Hepatocyte (in vitro differentiated cells): ENCODE data around the gene GALNT8. TPM values are rescaled to one million over a fixed set of nuclear protein-coding genes. Genes with fewer than 3 reads are reported as not detected.

Experiments
- DNase-seq: peaks from one replicate; pipeline ENCODE4 v3.0.0-alpha.2; 2016; ENCODE audit warnings: low spot score
- H2AFZ ChIP-seq: fragments of 200-600 bp; sonication (generic); 2 replicates; pipeline ENCODE4 v1.6.0; 2016; ENCODE audit warnings: antibody characterized with exemption, mild to moderate bottlenecking
- H3K27ac ChIP-seq: fragments of 200-600 bp; sonication (generic); 2 replicates; pipeline ENCODE4 v1.5.1; 2016; ENCODE audit warnings: mild to moderate bottlenecking
- H3K27me3 ChIP-seq: fragments of 200-600 bp; sonication (generic); 2 replicates; pipeline ENCODE4 v1.6.1; 2016
- H3K36me3 ChIP-seq: fragments of 200-600 bp; sonication (generic); replicated peaks from 2 replicates; pipeline ENCODE4 v1.5.1; 2016; ENCODE audit warnings: low read depth; ENCODE audit not compliant: insufficient read depth
- H3K4me1 ChIP-seq: fragments of 200-600 bp; sonication (generic); 2 replicates; pipeline ENCODE4 v1.5.1; 2016; ENCODE audit warnings: mild to moderate bottlenecking, moderate library complexity; ENCODE audit not compliant: insufficient read depth
- H3K4me2 ChIP-seq: fragments of 200-600 bp; sonication (generic); 2 replicates; pipeline ENCODE4 v1.6.0; 2016
- H3K4me3 ChIP-seq: fragments of 200-600 bp; sonication (generic); 2 replicates; pipeline ENCODE4 v1.5.1; 2016; ENCODE audit warnings: mild to moderate bottlenecking
- H3K79me2 ChIP-seq: fragments of 200-600 bp; sonication (generic); 2 replicates; pipeline ENCODE4 v1.6.0; 2017; ENCODE audit warnings: mild to moderate bottlenecking
- H3K9me2 ChIP-seq: fragments of 200-600 bp; sonication (generic); replicated peaks from 2 replicates; pipeline ENCODE4 v1.6.0; 2017; ENCODE audit warnings: mild to moderate bottlenecking; ENCODE audit not compliant: insufficient read depth
- H3K9me3 ChIP-seq: fragments of 200-600 bp; sonication (generic); 2 replicates; pipeline ENCODE4 v1.5.1; 2016; ENCODE audit warnings: low read depth, mild to moderate bottlenecking
- H4K20me1 ChIP-seq: fragments of 200-600 bp; sonication (generic); 2 replicates; pipeline ENCODE4 v1.6.0; 2016; ENCODE audit warnings: mild to moderate bottlenecking; ENCODE audit not compliant: insufficient read depth, poor library complexity, severe bottlenecking
- CTCF ChIP-seq: fragments of 200-600 bp; sonication (generic); IDR thresholded peaks from 2 replicates; pipeline ENCODE4 v1.5.1; 2016; ENCODE audit warnings: antibody characterized with exemption, mild to moderate bottlenecking; ENCODE audit not compliant: poor library complexity
- EZH2 ChIP-seq: fragments of 200-600 bp; sonication (generic); IDR thresholded peaks from 2 replicates; pipeline ENCODE4 v1.6.1; 2016; ENCODE audit warnings: antibody characterized with exemption, mild to moderate bottlenecking, borderline replicate concordance
- EZH2phosphoT487 ChIP-seq: fragments of 200-600 bp; sonication (generic); IDR thresholded peaks from one replicate; pipeline ENCODE4 v1.6.1; 2018; ENCODE audit warnings: antibody characterized with exemption, mild to moderate bottlenecking, low read depth, moderate library complexity; ENCODE audit not compliant: unreplicated experiment, severe bottlenecking
- WGBS: methylation state at CpG from one replicate; pipeline ENCODE4 v1.1.6; 2016; ENCODE audit warnings: low lambda C conversion rate; ENCODE audit errors: missing lambda C conversion rate; 5-methylcytosine and 5-hydroxymethylcytosine counted together
- polyA plus RNA-seq: library from polyadenylated mRNA; unstranded; fragments of >200 nt; fragmentation: Nextera tagmentation; extraction: Ambion mirVana; gene quantifications from 2 replicates; pipeline ENCODE4 v1.2.1, GENCODE V29; 2016
- total RNA-seq: library from RNA; depleted of rRNA; stranded (reverse); fragments of >200 nt; gene quantifications from 2 replicates; pipeline ENCODE4 v1.2.3, GENCODE V29; 2014

Gene GALNT8
- total and polyA plus RNA-seq, 2 experiments from 2014 or later: 1.0 to 2.5 TPM

GRCh38 chr12:4794491-4794890, 74.3 kb downstream of the GALNT8 start:
- no peaks in the 10 kb centered on the region for H3K9me2 ChIP-seq
- no peak overlapping the region for H2AFZ ChIP-seq
- H3K27ac ChIP-seq: no peak overlapping the region
- H3K27me3 ChIP-seq: peaks cover 8% of the 10 kb centered on the region
- H4K20me1 ChIP-seq: no peaks in the 10 kb centered on the region
- H3K4me2 ChIP-seq: no peak overlapping the region
- H3K36me3 ChIP-seq: no peaks in the 10 kb centered on the region
- no peaks in the 10 kb centered on the region for H3K79me2 ChIP-seq
- H3K4me1 ChIP-seq: no peaks in the 10 kb centered on the region
- H3K4me3 ChIP-seq: no peak overlapping the region
- no peak for TF ChIP-seq EZH2phosphoT487
- no peak for TF ChIP-seq CTCF
- no peak for TF ChIP-seq EZH2
- 99% methylated on average over 3 of the region's 3 CpGs for WGBS
- DNase-seq: no peak
- no peaks in the 10 kb centered on the region for H3K9me3 ChIP-seq

GRCh38 chr12:4796216-4796615, 76.0 kb downstream of the GALNT8 start:
- DNase-seq: no peak
- 68% methylated on average over 9 of the region's 9 CpGs for WGBS
- peaks cover 11% of the 10 kb centered on the region for H3K27me3 ChIP-seq
- no peaks in the 10 kb centered on the region for H3K36me3 ChIP-seq
- H3K79me2 ChIP-seq: no peaks in the 10 kb centered on the region
- no peak overlapping the region for H3K4me3 ChIP-seq
- no peaks in the 10 kb centered on the region for H3K9me2 ChIP-seq
- H3K9me3 ChIP-seq: no peaks in the 10 kb centered on the region
- H3K4me2 ChIP-seq: no peak overlapping the region
- no peaks in the 10 kb centered on the region for H4K20me1 ChIP-seq
- TF ChIP-seq CTCF (no peak), EZH2phosphoT487 (no peak), EZH2 (no peak)
- no peaks in the 10 kb centered on the region for H3K4me1 ChIP-seq
- H2AFZ ChIP-seq: no peak overlapping the region
- no peak overlapping the region for H3K27ac ChIP-seq

- Histone ChIP-seq H3K36me3 (no peaks in the 10 kb centered on the region), H3K4me3 (no peak overlapping the region), H3K27ac (no peak overlapping the region), H3K9me3 (no peaks in the 10 kb centered on the region), H2AFZ (no peak overlapping the region), H4K20me1 (no peaks in the 10 kb centered on the region), H3K27me3 (peaks cover 15% of the 10 kb centered on the region), H3K9me2 (no peaks in the 10 kb centered on the region), H3K4me2 (no peak overlapping the region), H3K4me1 (no peaks in the 10 kb centered on the region), H3K79me2 (no peaks in the 10 kb centered on the region)
- TF ChIP-seq EZH2phosphoT487 (no peak), CTCF (no peak)
- 72% methylated on average over 9 of the region's 9 CpGs for WGBS
- DNase-seq: no peak
Observed at GRCh38 chr12:4796694-4797482, 76.7 kb downstream of the GALNT8 start.

GRCh38 chr12:4800555-4800954, 80.4 kb downstream of the GALNT8 start:
- Histone ChIP-seq H2AFZ (no peak overlapping the region), H4K20me1 (no peaks in the 10 kb centered on the region), H3K36me3 (no peaks in the 10 kb centered on the region), H3K9me3 (no peaks in the 10 kb centered on the region), H3K79me2 (no peaks in the 10 kb centered on the region), H3K27me3 (peaks cover 15% of the 10 kb centered on the region), H3K4me2 (no peak overlapping the region), H3K9me2 (no peaks in the 10 kb centered on the region), H3K4me1 (no peaks in the 10 kb centered on the region), H3K27ac (no peak overlapping the region), H3K4me3 (no peak overlapping the region)
- TF ChIP-seq EZH2phosphoT487: no peak
- no peak for TF ChIP-seq EZH2
- DNase-seq: no peak
